ENCODE measurements around the gene FRMPD1. TPM values are rescaled to one million over a fixed set of nuclear protein-coding genes. Genes with fewer than 3 reads are reported as not detected.

Gene FRMPD1
- total RNA-seq, 1 donor from 2014 or later: 0.07 TPM

DNA sequence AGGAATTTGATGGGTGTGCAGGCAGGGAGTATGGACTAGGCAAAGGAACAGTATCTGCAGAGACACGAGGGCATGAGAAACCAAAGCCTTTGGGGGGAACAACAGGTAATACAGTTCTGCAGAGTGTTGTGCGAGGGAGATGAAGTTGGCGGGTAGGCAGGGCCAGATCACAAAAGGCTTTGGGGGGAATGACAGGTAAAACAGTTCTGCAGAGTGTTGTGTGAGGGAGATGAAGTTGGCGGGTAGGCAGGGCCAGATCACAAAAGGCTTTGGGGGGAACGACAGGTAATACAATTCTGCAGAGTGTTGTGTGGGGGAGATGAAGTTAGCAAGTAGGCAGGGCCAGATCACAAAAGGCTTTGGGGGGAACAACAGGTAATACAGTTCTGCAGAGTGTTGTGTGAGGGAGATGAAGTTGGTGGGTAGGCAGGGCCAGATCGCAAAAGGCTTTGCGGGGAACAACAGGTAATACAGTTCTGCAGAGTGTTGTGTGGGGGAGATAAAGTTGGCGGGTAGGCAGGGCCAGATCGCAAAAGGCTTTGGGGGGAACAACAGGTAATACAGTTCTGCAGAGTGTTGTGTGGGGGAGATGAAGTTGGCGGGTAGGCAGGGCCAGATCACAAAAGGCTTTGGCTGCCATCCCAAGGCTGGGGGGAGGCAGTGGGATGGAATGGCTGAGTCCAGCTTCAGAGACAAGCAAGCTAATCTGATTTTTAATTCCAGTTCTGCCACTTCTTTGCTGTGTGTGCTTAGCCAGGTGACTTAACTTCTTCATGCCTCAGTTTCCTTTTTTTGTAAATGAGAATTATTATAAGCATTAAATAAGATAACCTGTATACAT, 33.0 kb downstream of the FRMPD1 start:
- DNase-seq (ENCODE audit: low read depth) (no peak), FAIRE-seq (no peak)
- Mint-ChIP-seq H3K9me3 (ENCODE audit: unreplicated experiment) (no peaks in the 10 kb centered on the region), H3K36me3 (ENCODE audit: low read depth, unreplicated experiment) (no peaks in the 10 kb centered on the region), H3K27me3 (ENCODE audit: low read depth, unreplicated experiment) (peaks cover 41% of the 10 kb centered on the region), H3K4me1 (ENCODE audit: low read depth, unreplicated experiment) (peaks cover 1% of the 10 kb centered on the region), H3K4me3 (ENCODE audit: unreplicated experiment) (no peak overlapping the region), H3K27ac (ENCODE audit: unreplicated experiment) (no peak overlapping the region)
- Histone ChIP-seq H4K20me1 (ENCODE audit: insufficient read depth, low read length) (no peaks in the 10 kb centered on the region), H3K4me2 (ENCODE audit: low read length) (no peak overlapping the region), H3K27ac (ENCODE audit: low read depth, low read length) (no peak overlapping the region), H2AFZ (ENCODE audit: low read depth, low read length) (no peak overlapping the region), H3K36me3 (ENCODE audit: insufficient read depth, low read length) (no peaks in the 10 kb centered on the region), H3K79me2 (ENCODE audit: insufficient read depth, low read length) (no peaks in the 10 kb centered on the region), H3K4me3 (ENCODE audit: insufficient read depth, low read depth, low read length) (no peak overlapping the region), H3K27me3 (ENCODE audit: insufficient read depth, low read length) (peaks cover 53% of the 10 kb centered on the region), H3K9me3 (ENCODE audit: insufficient read depth, low read depth, low read length) (no peaks in the 10 kb centered on the region), H3K9ac (ENCODE audit: low read length) (no peak overlapping the region), H3K4me1 (ENCODE audit: insufficient read depth, low read length) (no peaks in the 10 kb centered on the region)
- no peak for TF ChIP-seq EZH2 (IDR thresholded peaks at IDR 0.05; ENCODE audit: insufficient read depth, low read length)
- TF ChIP-seq, protein P1, sequence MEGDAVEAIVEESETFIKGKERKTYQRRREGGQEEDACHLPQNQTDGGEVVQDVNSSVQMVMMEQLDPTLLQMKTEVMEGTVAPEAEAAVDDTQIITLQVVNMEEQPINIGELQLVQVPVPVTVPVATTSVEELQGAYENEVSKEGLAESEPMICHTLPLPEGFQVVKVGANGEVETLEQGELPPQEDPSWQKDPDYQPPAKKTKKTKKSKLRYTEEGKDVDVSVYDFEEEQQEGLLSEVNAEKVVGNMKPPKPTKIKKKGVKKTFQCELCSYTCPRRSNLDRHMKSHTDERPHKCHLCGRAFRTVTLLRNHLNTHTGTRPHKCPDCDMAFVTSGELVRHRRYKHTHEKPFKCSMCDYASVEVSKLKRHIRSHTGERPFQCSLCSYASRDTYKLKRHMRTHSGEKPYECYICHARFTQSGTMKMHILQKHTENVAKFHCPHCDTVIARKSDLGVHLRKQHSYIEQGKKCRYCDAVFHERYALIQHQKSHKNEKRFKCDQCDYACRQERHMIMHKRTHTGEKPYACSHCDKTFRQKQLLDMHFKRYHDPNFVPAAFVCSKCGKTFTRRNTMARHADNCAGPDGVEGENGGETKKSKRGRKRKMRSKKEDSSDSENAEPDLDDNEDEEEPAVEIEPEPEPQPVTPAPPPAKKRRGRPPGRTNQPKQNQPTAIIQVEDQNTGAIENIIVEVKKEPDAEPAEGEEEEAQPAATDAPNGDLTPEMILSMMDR (IDR thresholded peaks at IDR 0.05; ENCODE audit: insufficient read depth, low read depth, low read length): no peak

DNA sequence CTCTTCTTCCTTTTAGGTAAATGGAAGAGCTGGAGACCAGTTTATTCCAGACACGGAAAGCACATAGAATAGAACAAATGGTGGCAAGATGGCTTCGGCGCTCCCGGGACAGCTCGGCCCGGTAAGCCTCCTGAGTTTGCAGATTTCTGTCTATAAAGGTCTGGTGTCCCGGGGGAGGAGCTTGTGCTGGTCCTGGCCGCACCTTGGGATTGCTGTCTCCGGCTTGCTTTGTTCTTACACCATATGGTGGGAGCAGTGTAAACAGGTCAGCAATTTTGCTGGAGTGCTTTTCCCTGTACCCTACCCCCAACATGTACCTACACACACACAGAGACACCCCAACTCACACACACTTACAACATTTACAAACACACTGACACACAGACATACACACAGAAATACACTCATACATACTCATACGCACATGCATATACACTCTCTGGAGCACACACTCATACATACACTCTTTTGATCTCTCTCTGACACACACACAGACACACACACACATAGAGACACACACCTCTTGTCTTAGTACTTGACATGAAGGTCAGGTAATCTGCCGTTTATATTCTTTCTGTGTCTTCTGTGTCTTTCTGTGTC, 42.0 kb downstream of the FRMPD1 start:
- Histone ChIP-seq H3K27me3 (ENCODE audit: insufficient read depth, low read length) (peaks cover 25% of the 10 kb centered on the region), H3K9ac (ENCODE audit: low read length) (no peak overlapping the region), H3K9me3 (ENCODE audit: insufficient read depth, low read depth, low read length) (peaks cover 2% of the 10 kb centered on the region), H4K20me1 (ENCODE audit: insufficient read depth, low read length) (no peaks in the 10 kb centered on the region), H3K4me3 (ENCODE audit: insufficient read depth, low read depth, low read length) (no peak overlapping the region), H3K4me2 (ENCODE audit: low read length) (no peak overlapping the region), H2AFZ (ENCODE audit: low read depth, low read length) (no peak overlapping the region), H3K36me3 (ENCODE audit: insufficient read depth, low read length) (no peaks in the 10 kb centered on the region), H3K27ac (ENCODE audit: low read depth, low read length) (no peak overlapping the region), H3K4me1 (ENCODE audit: insufficient read depth, low read length) (no peaks in the 10 kb centered on the region), H3K79me2 (ENCODE audit: insufficient read depth, low read length) (no peaks in the 10 kb centered on the region)
- Mint-ChIP-seq H3K27me3 (ENCODE audit: low read depth, unreplicated experiment) (peaks cover 5% of the 10 kb centered on the region), H3K4me3 (ENCODE audit: unreplicated experiment) (no peak overlapping the region), H3K4me1 (ENCODE audit: low read depth, unreplicated experiment) (no peaks in the 10 kb centered on the region), H3K36me3 (ENCODE audit: low read depth, unreplicated experiment) (no peaks in the 10 kb centered on the region), H3K27ac (ENCODE audit: unreplicated experiment) (no peak overlapping the region), H3K9me3 (ENCODE audit: unreplicated experiment) (no peaks in the 10 kb centered on the region)
- DNase-seq (ENCODE audit: low read depth) (no peak), FAIRE-seq (no peak)
- TF ChIP-seq, protein P1 (IDR thresholded peaks at IDR 0.05; ENCODE audit: insufficient read depth, low read depth, low read length): no peak
- no peak for TF ChIP-seq EZH2 (IDR thresholded peaks at IDR 0.05; ENCODE audit: insufficient read depth, low read length)

DNA sequence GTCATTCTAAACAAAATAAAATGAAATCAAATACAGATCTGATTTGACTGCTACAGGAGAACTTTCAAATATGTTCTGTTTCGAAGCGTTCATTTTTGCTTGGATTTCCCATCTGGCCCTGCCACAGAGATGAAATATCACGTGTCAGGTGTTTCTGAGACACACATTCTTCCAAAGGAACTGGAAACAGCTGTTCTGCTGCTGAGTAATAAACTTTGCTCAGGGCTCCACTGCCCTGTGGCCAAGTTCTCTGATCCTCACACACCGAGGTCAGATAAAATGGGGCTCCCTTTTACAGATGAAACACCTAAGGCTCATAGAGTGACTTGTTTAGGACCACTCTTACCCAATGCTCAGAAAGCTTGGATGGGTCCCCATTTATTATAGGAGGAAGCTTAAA, 42.5 kb downstream of the FRMPD1 start:
- TF ChIP-seq, protein P1 (IDR thresholded peaks at IDR 0.05; ENCODE audit: insufficient read depth, low read depth, low read length): no peak
- TF ChIP-seq EZH2 (IDR thresholded peaks at IDR 0.05; ENCODE audit: insufficient read depth, low read length): no peak
- H3K27ac Mint-ChIP-seq (ENCODE audit: unreplicated experiment): no peak overlapping the region
- no peaks in the 10 kb centered on the region for H4K20me1 ChIP-seq (ENCODE audit: insufficient read depth, low read length)
- H3K4me2 ChIP-seq (ENCODE audit: low read length): no peak overlapping the region
- H3K4me1 ChIP-seq (ENCODE audit: insufficient read depth, low read length): no peaks in the 10 kb centered on the region
- H3K4me3 Mint-ChIP-seq (ENCODE audit: unreplicated experiment): no peak overlapping the region
- H3K27me3 Mint-ChIP-seq (ENCODE audit: low read depth, unreplicated experiment): peaks cover 5% of the 10 kb centered on the region
- no peak overlapping the region for H3K4me3 ChIP-seq (ENCODE audit: insufficient read depth, low read depth, low read length)
- no peak overlapping the region for H3K9ac ChIP-seq (ENCODE audit: low read length)
- no peaks in the 10 kb centered on the region for H3K36me3 ChIP-seq (ENCODE audit: insufficient read depth, low read length)
- H3K4me1 Mint-ChIP-seq (ENCODE audit: low read depth, unreplicated experiment): no peaks in the 10 kb centered on the region
- H3K79me2 ChIP-seq (ENCODE audit: insufficient read depth, low read length): no peaks in the 10 kb centered on the region
- H3K36me3 Mint-ChIP-seq (ENCODE audit: low read depth, unreplicated experiment): no peaks in the 10 kb centered on the region
- H3K9me3 Mint-ChIP-seq (ENCODE audit: unreplicated experiment): no peaks in the 10 kb centered on the region
- H3K27ac ChIP-seq (ENCODE audit: low read depth, low read length): no peak overlapping the region
- H2AFZ ChIP-seq (ENCODE audit: low read depth, low read length): no peak overlapping the region
- FAIRE-seq (no peak), DNase-seq (ENCODE audit: low read depth) (no peak)
- peaks cover 2% of the 10 kb centered on the region for H3K9me3 ChIP-seq (ENCODE audit: insufficient read depth, low read depth, low read length)
- H3K27me3 ChIP-seq (ENCODE audit: insufficient read depth, low read length): peaks cover 25% of the 10 kb centered on the region
